OCI-LY1 (cell line): Measurements from ENCODE around the gene HUNK.

Experiments used
- H2AFZ ChIP-seq: fragments of 200-600 bp; sonication (generic), shearing (Covaris generic); 2 replicates; pipeline ENCODE4 v1.6.0; 2014; ENCODE audit warnings: antibody characterized with exemption, mild to moderate bottlenecking, low read length
- H3F3A ChIP-seq: fragments of 200-600 bp; sonication (generic), shearing (Covaris generic); 2 replicates; pipeline ENCODE4 v1.6.0; 2014; ENCODE audit warnings: mild to moderate bottlenecking, antibody characterized with exemption, low read length, moderate library complexity; ENCODE audit not compliant: insufficient read depth
- H3K27ac ChIP-seq: fragments of 200-600 bp; sonication (generic); 2 replicates; pipeline ENCODE4 v1.5.1; 2014; ENCODE audit warnings: low read length, mixed run types, mild to moderate bottlenecking, low read depth; ENCODE audit not compliant: poor library complexity, severe bottlenecking
- H3K27me3 ChIP-seq: fragments of 200-600 bp; sonication (generic); 2 replicates; pipeline ENCODE4 v1.6.0; 2014; ENCODE audit warnings: antibody characterized with exemption, mild to moderate bottlenecking, low read length, moderate library complexity; ENCODE audit not compliant: insufficient read depth
- H3K36me3 ChIP-seq: fragments of 200-600 bp; sonication (generic); 2 replicates; pipeline ENCODE4 v1.6.1; 2014; ENCODE audit warnings: mild to moderate bottlenecking, antibody characterized with exemption, low read length, moderate library complexity, mixed read lengths; ENCODE audit not compliant: insufficient read depth
- H3K4me1 ChIP-seq: fragments of 200-600 bp; sonication (generic); 2 replicates; pipeline ENCODE4 v1.5.1; 2014; ENCODE audit warnings: mild to moderate bottlenecking, low read length, moderate library complexity; ENCODE audit not compliant: insufficient read depth, severe bottlenecking
- H3K4me2 ChIP-seq: fragments of 200-600 bp; sonication (generic), shearing (Covaris generic); 2 replicates; pipeline ENCODE4 v1.6.1; 2014; ENCODE audit warnings: low read length
- H3K4me3 ChIP-seq: fragments of 200-600 bp; sonication (generic); 2 replicates; pipeline ENCODE4 v1.5.1; 2014; ENCODE audit warnings: low read length, low read depth, mild to moderate bottlenecking, mixed read lengths; ENCODE audit not compliant: poor library complexity, severe bottlenecking
- H3K79me2 ChIP-seq: fragments of 200-600 bp; shearing (Covaris generic); 2 replicates; pipeline ENCODE4 v1.6.1; 2016; ENCODE audit warnings: mixed run types, low read length, mixed read lengths; ENCODE audit not compliant: insufficient read depth
- H3K9ac ChIP-seq: fragments of 200-600 bp; sonication (generic), shearing (Covaris generic); 2 replicates; pipeline ENCODE4 v1.6.1; 2014; ENCODE audit warnings: mild to moderate bottlenecking, low read length, mixed read lengths
- H3K9me2 ChIP-seq: fragments of 200-600 bp; sonication (generic), shearing (Covaris generic); 2 replicates; pipeline ENCODE4 v1.6.1; 2014; ENCODE audit warnings: low read depth, mild to moderate bottlenecking, low read length, mixed read lengths
- H3K9me3 ChIP-seq: fragments of 200-600 bp; shearing (Covaris generic); 2 replicates; pipeline ENCODE4 v1.6.1; 2014; ENCODE audit warnings: low read length, mixed read lengths
- H4K20me1 ChIP-seq: fragments of 200-600 bp; sonication (generic), shearing (Covaris generic); 2 replicates; pipeline ENCODE4 v1.6.0; 2016; ENCODE audit warnings: mild to moderate bottlenecking, low read length; ENCODE audit not compliant: insufficient read depth
- CTCF ChIP-seq: fragments of 200-600 bp; sonication (generic), shearing (Covaris generic); IDR thresholded peaks from 2 replicates; pipeline ENCODE4 v1.5.1; 2017; ENCODE audit warnings: mild to moderate bottlenecking, antibody characterized with exemption, low read length, moderate library complexity, mixed read lengths
- EZH2 ChIP-seq: fragments of 200-600 bp; sonication (generic), shearing (Covaris generic); IDR thresholded peaks from 2 replicates; pipeline ENCODE4 v1.8.0; 2017; ENCODE audit warnings: borderline replicate concordance, mixed run types, mild to moderate bottlenecking, antibody characterized with exemption, low read length, moderate library complexity, mixed read lengths

HUNK gene

GRCh38 chr21:31915566-31915965, 42.7 kb downstream of the HUNK start:
- Histone ChIP-seq H4K20me1 (no peaks in the 10 kb centered on the region), H3K27me3 (no peaks in the 10 kb centered on the region; the same call in 1 of the 2 replicates), H3K9ac (no peak overlapping the region), H3K9me3 (no peaks in the 10 kb centered on the region), H3K79me2 (no peaks in the 10 kb centered on the region), H3K4me1 (no peaks in the 10 kb centered on the region), H3K27ac (no peak overlapping the region), H3K4me2 (no peak overlapping the region), H3K4me3 (no peak overlapping the region), H2AFZ (no peak overlapping the region), H3K36me3 (no peaks in the 10 kb centered on the region), H3K9me2 (no peaks in the 10 kb centered on the region), H3F3A (no peaks in the 10 kb centered on the region)
- no peak for TF ChIP-seq EZH2
- no peak for TF ChIP-seq CTCF

GRCh38 chr21:31917108-31917507, 44.3 kb downstream of the HUNK start:
- H3K9me3 ChIP-seq: no peaks in the 10 kb centered on the region
- H3K4me2 ChIP-seq: no peak overlapping the region
- H3K79me2 ChIP-seq: no peaks in the 10 kb centered on the region
- no peak overlapping the region for H3K27ac ChIP-seq
- no peaks in the 10 kb centered on the region for H3K4me1 ChIP-seq
- H3K36me3 ChIP-seq: no peaks in the 10 kb centered on the region
- no peak overlapping the region for H3K4me3 ChIP-seq
- TF ChIP-seq EZH2 (no peak), CTCF (no peak)
- H3K9me2 ChIP-seq: no peaks in the 10 kb centered on the region
- no peaks in the 10 kb centered on the region for H4K20me1 ChIP-seq
- H3F3A ChIP-seq: no peaks in the 10 kb centered on the region
- no peaks in the 10 kb centered on the region; the same call in 1 of the 2 replicates for H3K27me3 ChIP-seq
- H2AFZ ChIP-seq: no peak overlapping the region
- H3K9ac ChIP-seq: no peak overlapping the region

- no peak overlapping the region for H3K9ac ChIP-seq
- no peaks in the 10 kb centered on the region for H3K4me1 ChIP-seq
- TF ChIP-seq CTCF: no peak
- no peak for TF ChIP-seq EZH2
- no peaks in the 10 kb centered on the region for H3K9me3 ChIP-seq
- H4K20me1 ChIP-seq: no peaks in the 10 kb centered on the region
- H3K4me3 ChIP-seq: no peak overlapping the region
- no peak overlapping the region for H3K4me2 ChIP-seq
- H3K27ac ChIP-seq: no peak overlapping the region
- H3F3A ChIP-seq: no peaks in the 10 kb centered on the region
- H2AFZ ChIP-seq: no peak overlapping the region
- H3K9me2 ChIP-seq: no peaks in the 10 kb centered on the region
- no peaks in the 10 kb centered on the region for H3K36me3 ChIP-seq
- H3K27me3 ChIP-seq: no peaks in the 10 kb centered on the region; the same call in 1 of the 2 replicates
- no peaks in the 10 kb centered on the region for H3K79me2 ChIP-seq
Measured at GRCh38 chr21:31918250-31918775, 45.5 kb downstream of the HUNK start.
